ENCODE measurements around the gene SH2D3C.
A peak's percentile ranks its signal among the peaks of the same experiment; 100 is the strongest.

SH2D3C gene

DNA sequence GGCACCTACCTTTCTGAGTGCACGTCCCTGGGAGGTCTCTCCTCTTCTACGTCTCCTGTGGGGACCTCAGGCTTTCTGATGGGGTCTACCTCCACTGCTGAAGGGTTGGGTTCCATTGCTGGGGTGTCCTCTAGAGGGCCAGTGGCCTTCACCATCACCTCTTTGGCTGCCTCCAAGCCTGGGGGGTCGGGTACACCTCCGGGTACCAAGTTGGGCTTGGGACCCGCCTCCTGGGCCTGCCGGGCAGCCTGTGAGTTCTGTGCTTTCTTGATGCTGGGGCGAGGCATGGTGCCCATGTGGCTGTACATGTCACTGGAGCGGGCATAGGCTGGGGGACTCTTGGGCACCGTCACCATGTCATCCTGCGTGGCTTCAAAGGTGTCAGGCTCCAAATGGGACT is 4.5 kb downstream of the SH2D3C start:
- TF ChIP-seq JUND (IDR thresholded peaks at IDR 0.05; ENCODE audit: low read depth), result no peak
- in situ Hi-C loops (cut with HindIII; ENCODE audit: low pct_unique_long_range_greater_than_20kb, low sequenced_read_pairs), result no loop called here
- DNase-seq (ENCODE audit: low read depth in 1 of 2, low spot score in 1 of 2), result no peak

DNA sequence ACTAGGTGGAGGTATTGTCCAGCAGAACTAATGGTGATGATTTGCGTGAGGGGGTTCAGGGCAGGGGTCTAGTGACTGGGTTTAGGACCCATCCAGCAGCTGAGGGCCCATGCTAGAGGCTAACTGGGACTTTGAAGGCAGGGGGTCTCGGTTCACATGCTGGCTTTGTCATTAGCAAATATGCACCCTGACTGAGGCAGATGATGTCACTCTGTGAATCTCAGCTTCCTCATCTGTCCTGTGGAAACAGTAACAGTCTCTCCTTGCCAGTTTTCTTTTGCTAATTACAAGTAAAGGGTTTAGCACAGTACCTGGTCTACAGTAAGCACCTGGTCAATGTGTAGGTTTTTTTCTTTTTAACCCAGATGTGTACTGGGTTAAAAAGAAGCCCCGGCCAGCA is 5.2 kb downstream of the SH2D3C start:
- no peak for TF ChIP-seq JUND (IDR thresholded peaks at IDR 0.05; ENCODE audit: low read depth)
- DNase-seq (ENCODE audit: low read depth in 1 of 2, low spot score in 1 of 2), result no peak
- in situ Hi-C loops (cut with HindIII; ENCODE audit: low pct_unique_long_range_greater_than_20kb, low sequenced_read_pairs), result no loop called here

GRCh38 chr9:127772603-127773002 is 5.9 kb downstream of the SH2D3C start:
- in situ Hi-C loops (cut with HindIII; ENCODE audit: low pct_unique_long_range_greater_than_20kb, low sequenced_read_pairs), result no loop called here
- no peak for DNase-seq (ENCODE audit: low read depth in 1 of 2, low spot score in 1 of 2)
- no peak for TF ChIP-seq JUND (IDR thresholded peaks at IDR 0.05; ENCODE audit: low read depth)

- in situ Hi-C loops (cut with HindIII; ENCODE audit: low pct_unique_long_range_greater_than_20kb, low sequenced_read_pairs), result no loop called here
- DNase-seq (ENCODE audit: low read depth in 1 of 2, low spot score in 1 of 2), result no peak
Measured at GRCh38 chr9:127771570-127772189, 6.8 kb downstream of the SH2D3C start.

DNA sequence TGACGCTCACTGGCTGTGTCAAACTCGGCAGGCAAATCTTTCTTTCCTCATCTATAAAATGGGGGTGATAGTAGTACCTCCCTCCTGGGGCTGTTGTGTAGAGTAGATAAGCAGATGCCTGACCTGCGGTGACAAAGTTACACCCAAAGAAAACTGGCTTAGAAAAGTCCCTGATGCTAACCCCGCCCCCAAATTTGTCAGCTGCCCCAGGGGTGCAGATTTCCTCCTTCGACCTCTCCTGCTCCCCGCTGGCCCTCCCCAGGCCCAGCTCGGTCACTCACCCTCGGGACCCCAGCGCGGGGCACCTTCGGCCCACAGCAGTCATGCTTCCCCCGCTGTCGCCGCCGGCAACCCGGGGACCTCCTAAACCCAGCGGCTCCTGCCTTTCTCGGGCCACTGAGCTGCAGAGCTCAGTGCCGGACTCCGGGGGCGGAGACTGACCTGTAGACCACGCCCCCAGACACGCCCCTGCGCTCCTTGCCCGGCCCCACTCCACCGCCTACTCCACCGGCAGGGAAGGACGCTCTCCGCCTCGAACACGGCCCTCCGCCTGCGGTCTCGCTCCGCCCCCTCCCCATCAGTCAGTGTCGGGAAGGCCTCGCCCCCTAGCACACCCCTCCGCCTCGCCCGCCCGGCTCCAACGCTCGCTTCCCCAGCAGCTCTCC is 7.4 kb downstream of the SH2D3C start:
- in situ Hi-C loops (cut with HindIII; ENCODE audit: low pct_unique_long_range_greater_than_20kb, low sequenced_read_pairs), result no loop called here
- no peak for TF ChIP-seq JUND (IDR thresholded peaks at IDR 0.05; ENCODE audit: low read depth)
- peak; percentile 93 to 99 for DNase-seq (ENCODE audit: low read depth in 1 of 2, low spot score in 1 of 2)

More at GRCh38 chr9:127771570-127772189, 6.8 kb downstream of the SH2D3C start:
- no peak for TF ChIP-seq JUND (IDR thresholded peaks at IDR 0.05; ENCODE audit: low read depth)

DNA sequence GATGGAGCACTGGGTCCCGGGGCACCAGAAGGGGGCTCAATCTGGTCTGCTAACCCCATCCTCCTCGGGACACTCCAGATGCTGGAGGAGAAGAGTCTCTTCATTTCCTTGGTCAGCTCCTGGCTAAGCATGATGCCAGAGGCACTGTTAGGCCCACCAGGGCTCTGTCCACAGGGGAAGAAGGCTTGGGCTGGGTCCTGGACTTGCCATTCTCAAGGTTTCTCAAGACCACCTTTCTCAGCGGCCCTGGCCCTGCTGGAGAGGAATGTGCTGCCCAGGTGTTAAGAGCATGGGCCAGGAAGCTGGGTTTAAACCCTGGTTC is 7.9 kb downstream of the SH2D3C start:
- DNase-seq (ENCODE audit: low read depth in 1 of 2, low spot score in 1 of 2), result no peak
- no peak for TF ChIP-seq JUND (IDR thresholded peaks at IDR 0.05; ENCODE audit: low read depth)
- in situ Hi-C loops (cut with HindIII; ENCODE audit: low pct_unique_long_range_greater_than_20kb, low sequenced_read_pairs), result no loop called here

DNA sequence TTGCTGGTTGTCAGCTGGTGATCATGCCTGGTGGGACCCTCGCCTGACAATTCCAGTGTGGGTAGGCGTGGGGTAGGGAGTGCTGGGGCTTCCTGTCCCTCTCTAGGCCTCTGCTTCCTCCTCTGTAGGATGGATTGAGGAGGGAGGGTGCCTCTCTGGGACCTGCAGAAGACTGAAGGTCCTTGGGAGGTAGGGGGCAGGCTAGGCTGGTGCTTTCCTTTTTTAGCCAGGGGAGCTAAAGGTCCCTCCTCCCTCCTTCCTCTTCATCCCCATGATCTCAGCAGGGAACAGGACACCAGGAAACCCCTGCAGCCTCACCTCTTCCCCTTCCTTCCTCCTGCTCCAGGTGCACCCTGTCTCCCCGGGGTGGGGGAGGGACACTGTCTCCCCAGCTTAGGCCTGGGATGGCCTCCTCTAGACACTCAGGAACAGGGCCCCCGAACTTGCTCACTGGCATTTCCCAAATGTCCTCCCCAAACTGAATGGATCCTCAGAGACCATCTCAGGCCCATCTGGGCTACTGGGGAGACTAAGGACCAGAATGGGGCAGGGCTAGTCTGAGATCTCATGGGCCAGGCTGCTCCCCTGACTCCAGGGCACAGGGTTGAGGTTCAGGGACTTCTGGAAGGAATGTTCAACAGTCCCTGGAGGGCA is 8.4 kb downstream of the SH2D3C start:
- no peak for TF ChIP-seq JUND (IDR thresholded peaks at IDR 0.05; ENCODE audit: low read depth)
- DNase-seq (ENCODE audit: low read depth in 1 of 2, low spot score in 1 of 2), result no peak
- in situ Hi-C loops (cut with HindIII; ENCODE audit: low pct_unique_long_range_greater_than_20kb, low sequenced_read_pairs), result no loop called here

DNA sequence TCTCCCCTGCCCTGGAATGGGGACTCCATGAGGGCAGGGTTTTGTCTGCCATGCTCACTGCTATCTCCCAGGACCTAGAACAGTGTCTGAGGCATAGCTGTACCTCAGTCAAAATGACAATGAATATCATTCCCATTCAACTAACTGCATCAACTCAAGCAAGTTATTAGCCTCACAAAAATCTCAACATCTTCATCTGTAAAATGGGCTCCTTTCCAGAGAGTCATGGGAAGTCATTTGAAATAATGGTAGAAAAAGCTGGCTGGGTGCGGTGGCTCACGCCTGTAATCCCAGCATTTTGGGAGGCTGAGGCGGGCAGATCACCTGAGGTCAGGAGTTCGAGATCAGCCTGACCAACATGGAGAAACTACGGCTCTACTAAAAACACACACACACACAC is 9.4 kb downstream of the SH2D3C start:
- TF ChIP-seq JUND (IDR thresholded peaks at IDR 0.05; ENCODE audit: low read depth), result no peak
- DNase-seq (ENCODE audit: low read depth in 1 of 2, low spot score in 1 of 2), result no peak
- in situ Hi-C loops (cut with HindIII; ENCODE audit: low pct_unique_long_range_greater_than_20kb, low sequenced_read_pairs), result no loop called here

- in situ Hi-C loops (cut with HindIII; ENCODE audit: low pct_unique_long_range_greater_than_20kb, low sequenced_read_pairs), result no loop called here
- no peak for TF ChIP-seq JUND (IDR thresholded peaks at IDR 0.05; ENCODE audit: low read depth)
- no peak for DNase-seq (ENCODE audit: low read depth in 1 of 2, low spot score in 1 of 2)
Measured at GRCh38 chr9:127768698-127769097, 9.8 kb downstream of the SH2D3C start.

DNA sequence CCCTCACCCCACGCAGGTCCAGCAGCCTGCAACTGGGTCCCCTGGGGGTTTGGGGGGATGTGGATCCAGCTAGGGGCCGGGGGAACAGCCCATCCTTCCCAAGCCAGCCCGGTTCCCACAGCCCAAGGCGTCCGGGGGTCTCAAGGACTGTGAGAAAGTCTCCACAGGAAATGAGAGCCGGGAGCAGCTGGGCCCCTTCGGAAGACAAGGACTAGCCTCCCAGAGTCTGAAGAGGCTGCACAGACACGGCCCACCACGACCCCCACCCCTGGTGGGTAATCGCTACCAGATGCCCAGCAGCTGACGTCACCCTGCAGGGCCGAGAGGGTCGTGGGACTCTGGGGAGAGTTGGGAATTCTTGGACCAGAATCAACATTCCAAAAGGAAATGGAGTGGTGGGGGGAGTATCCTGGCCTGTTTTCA is 10.5 kb downstream of the SH2D3C start:
- in situ Hi-C loops (cut with HindIII; ENCODE audit: low pct_unique_long_range_greater_than_20kb, low sequenced_read_pairs), result no loop called here
- no peak for TF ChIP-seq JUND (IDR thresholded peaks at IDR 0.05; ENCODE audit: low read depth)
- DNase-seq (ENCODE audit: low read depth in 1 of 2, low spot score in 1 of 2), result no peak

GRCh38 chr9:127767410-127767809 is 11.1 kb downstream of the SH2D3C start:
- in situ Hi-C loops (cut with HindIII; ENCODE audit: low pct_unique_long_range_greater_than_20kb, low sequenced_read_pairs), result no loop called here
- DNase-seq (ENCODE audit: low read depth in 1 of 2, low spot score in 1 of 2), result no peak
- TF ChIP-seq JUND (IDR thresholded peaks at IDR 0.05; ENCODE audit: low read depth), result no peak

DNA sequence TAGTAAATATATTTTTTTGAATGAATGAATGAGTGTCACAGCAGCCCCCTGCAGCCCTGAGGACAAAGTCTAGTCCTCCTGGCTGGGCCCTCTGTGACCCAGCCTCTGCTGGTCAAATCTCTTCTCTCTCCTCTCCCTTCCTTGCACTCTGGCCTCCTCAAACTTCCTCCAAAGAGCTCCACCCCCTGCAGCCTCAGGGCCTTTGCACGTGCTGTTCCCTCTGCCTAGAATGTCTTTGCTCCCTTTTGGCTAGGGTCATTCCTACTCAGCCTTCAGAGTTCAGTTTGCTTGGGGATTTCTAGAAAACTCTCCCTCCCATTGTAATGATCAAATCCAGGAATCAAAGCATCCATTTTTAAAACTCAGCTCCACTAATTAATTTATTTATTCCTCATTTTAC is 13.0 kb downstream of the SH2D3C start:
- in situ Hi-C loops (cut with HindIII; ENCODE audit: low pct_unique_long_range_greater_than_20kb, low sequenced_read_pairs), result no loop called here
- no peak for DNase-seq (ENCODE audit: low read depth in 1 of 2, low spot score in 1 of 2)
- TF ChIP-seq JUND (IDR thresholded peaks at IDR 0.05; ENCODE audit: low read depth), result no peak

DNA sequence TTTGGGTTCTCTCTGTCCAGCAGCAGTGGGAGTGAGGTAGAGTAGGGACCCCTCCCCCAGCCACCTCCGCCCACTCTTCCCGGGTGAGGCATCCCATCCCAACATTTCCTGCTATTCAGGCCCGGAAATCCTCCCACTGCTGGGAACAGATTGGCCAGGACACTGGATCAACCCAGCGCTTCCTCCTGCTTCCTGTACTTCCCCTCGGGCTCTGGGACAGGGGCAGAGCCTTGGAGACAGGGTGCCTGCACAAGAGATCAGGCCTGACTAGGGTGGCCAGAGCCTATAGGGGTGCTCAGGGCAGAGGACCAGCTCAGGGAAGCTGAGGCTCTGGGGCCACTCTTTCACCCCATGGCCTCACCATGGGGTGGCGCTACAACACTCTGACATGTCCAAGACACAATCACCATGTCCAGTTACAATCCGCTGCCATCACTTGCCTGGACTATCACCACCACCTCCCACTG is 14.5 kb downstream of the SH2D3C start:
- peak in 1 of 2 experiments; percentile 58 for DNase-seq (ENCODE audit: low read depth in 1 of 2, low spot score in 1 of 2)
- no peak for TF ChIP-seq JUND (IDR thresholded peaks at IDR 0.05; ENCODE audit: low read depth)
- in situ Hi-C loops (cut with HindIII; ENCODE audit: low pct_unique_long_range_greater_than_20kb, low sequenced_read_pairs), result no loop called here

Data from T47D (cell line).